Cortex of kidney (tissue), 1 donor: Measurements from ENCODE around the gene SLC38A10.

Source experiments
- DNase-seq: peaks from one replicate; lab custom pipeline; 2025; lab: John Stamatoyannopoulos, UW

The SLC38A10 gene

GRCh38 chr17:81331527-81332043 lies 36.5 kb upstream of the SLC38A10 start:
- no peak for DNase-seq

DNA sequence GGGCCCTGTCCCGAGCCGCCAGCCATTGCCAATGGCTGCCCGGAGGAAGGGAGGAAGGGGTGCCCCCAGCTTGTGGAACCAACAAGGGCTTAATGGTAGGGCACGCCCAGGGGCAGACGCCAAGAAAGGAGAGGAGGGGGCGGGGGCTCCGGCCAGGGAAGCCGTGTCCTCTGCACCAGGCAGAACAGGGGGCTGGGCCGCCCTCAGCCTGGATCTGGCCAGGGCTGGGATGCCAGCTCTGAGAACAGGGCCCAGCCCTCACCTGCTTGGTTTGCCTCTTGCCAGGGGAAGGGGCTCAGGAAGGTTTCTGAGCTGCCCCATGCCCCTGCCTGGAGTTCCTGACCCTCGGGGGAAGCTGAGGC lies 35.8 kb upstream of the SLC38A10 start:
- DNase-seq: no peak

DNA sequence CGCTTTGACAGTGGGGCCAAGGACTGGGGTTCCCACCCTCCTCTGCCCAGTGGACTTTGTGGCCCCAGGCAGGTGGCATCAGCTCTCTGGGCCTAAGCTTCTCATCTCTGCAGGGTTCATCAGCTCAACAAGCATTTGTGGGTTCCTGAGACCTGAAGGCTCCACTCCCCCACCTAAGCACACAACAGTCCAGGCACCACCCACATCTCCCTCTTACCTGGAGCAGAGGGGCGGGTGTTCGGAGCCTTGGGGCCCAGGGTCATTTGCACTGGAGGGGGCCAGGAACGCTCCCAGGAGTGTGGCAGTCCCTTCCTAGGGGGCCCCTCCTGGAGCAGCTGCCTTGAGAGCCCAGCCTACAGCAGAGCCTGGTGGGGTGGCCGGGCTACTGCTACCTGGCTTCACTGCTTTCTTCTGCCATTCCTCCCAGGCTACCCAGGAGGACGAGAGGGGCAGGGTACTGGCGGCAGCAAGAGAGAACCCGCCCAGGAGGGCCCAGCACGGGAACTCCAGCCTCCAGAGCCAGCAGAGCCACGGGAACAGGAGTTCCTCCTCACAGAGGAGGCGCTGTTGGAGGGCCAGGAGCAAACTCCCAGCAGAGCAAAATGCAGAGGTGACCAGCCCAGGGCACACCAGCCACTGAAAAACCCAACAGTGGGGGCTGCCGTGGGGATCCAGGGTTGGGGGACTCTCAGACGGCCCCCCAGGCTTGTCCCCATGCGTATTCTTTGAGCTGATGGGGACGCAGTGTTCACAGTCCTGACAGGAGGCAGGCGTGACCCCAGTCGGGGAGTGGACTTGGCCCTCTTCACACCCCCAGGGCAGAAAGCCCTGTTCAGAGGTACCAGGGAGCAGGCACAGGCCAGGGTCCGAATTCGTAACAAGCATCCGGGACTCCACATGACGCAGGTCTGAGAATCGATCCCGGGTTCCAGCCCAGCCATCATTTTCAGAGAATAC lies 35.1 kb upstream of the SLC38A10 start:
- DNase-seq: no peak

DNA sequence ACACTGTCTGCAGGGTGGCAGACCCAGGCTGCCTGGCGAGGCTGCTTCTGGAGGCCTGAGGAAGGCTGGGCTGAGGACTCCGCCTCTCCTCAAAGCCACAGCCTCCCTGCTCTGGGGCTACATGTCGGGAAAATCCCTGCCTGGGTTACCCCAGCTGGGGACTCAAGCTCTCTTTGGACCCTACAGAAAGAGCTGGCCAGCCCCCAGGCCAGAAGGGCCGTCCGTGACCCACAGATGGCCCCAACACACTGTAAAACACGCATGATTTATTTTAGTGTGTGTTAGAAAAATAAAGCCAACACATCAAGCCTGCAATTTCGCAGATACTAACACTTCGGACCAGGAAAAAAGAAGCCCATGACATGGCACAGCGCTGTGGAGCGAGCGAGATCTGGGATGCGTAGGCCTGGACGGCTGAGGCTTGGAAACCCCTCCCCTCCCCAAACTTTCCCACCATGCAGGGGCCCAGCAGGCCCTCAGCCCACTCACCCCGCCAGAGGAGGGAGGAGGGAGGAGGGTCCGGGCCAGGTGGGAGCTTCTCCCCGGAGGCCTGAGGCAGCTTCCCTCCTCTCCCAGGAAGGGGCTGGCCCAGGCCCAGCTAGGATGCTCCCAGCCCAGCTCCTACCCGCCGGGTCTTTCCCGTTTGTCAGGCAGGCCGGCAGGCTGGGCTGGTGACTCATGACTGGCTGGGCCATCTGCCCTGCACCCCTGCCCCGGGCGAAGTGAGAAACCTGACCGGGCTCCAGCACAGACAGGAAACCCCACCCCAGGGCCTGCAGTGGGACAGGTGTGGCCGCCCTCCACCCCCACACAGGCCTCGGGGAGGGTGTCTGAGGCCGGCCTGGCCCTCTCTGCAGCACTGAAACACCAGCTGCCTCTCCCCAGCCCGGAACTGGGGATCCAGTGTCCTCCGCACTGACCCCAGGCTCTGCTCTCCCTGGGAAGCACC lies 34.1 kb upstream of the SLC38A10 start:
- no peak for DNase-seq

GRCh38 chr17:81328489-81328888 lies 33.4 kb upstream of the SLC38A10 start:
- no peak for DNase-seq

DNA sequence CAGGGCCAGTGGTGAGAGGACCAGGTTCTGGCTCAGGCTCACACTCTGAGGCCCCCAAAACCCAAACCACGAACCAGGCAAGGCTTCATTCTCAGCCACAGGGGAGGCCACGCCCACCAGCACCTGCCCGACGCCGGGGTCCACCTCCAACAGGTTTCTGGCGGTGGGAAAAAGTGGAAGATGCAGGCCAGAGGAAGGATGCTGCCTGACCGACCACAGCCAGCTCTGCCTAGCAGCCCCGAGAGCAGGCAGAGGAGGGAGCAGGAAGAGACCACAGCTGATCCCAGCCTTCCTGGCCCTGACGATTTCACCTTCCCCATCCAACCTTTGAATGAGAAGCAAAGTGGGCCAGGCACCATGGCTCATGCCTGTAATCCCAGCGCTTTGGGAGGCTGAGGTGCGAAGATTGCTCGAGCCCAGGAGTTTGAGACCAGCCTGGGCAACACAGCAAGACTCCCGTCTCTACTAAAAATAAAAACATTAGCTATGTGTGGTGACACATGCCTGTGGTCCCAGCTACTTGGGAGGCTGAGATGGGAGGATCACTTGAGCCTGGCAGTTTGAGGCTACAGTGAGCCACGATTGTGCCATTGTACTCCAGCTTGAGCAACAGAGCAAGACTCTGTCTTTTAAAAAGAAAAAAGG lies 30.7 kb upstream of the SLC38A10 start:
- no peak for DNase-seq

DNA sequence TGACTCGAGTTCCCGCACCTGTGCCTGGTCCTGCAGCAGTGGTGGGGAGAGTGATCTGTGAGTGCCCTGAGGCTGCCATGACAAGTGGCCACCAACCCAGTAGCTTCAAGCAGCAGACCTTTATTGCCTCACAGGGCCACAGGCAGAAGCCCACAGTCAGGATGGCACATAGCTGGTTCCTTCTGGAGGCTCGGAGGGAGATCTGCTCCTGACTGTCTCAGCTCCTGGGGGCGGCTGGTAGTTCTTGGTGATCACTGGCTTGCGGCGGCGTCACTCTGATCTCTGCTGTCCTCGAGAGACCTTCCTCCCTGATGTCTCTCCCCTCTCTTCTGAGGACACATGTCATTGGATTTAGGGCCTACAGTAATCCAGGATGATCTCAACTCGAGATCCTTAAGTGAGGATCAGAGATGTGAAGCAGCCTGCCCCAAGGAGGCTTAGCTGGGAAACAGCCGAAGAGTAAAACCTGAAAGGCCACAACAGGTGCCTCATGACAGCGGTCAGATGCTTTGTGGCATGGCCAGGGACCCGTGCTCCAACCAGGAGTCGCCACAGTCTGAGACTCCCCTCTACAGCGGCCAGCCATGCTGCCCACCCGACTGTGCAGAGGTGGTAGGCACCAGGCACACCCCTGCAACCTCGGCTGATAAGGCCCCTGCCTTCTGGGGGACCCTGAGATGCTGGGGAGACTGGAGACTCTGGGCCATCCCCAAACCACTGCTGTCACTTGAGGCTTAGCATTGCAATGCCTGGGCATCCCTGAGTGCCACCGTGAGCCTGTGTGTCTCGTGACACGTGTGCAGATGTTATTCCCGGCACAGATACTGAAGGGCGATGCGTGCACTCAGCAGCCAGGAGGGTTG lies 30.0 kb upstream of the SLC38A10 start:
- no peak for DNase-seq

DNA sequence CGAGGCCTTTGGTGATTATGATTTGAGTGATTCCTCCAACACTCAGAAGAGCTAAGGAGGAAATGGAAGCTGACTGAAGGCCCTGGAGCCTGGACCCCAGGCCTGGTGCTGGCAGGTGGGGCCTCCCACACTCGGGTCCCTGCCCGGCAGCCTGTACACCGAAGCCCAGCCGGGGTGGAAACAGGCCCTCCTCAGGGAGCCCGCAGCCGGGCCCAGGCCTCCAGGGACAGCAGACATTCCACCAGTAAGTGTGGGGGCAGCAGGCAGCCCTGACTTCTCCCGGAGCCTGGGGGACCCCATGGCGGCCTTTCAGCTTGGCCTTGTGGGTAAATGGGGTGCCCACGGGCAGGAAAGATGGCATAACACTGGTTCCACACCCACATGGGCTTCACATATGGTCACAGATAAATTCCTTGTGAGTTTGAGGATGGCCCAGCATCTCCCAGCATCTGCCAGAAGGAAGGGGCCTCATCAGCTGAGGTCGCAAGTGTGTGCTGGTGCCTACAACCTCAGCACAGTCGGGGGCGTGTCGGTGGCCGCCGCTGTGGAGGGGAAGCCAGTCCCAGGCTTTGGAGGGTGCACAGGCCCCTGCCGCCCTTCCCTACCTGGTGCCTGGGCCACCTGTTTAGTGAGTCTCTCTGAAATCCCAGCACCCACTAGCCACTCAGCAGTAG lies 29.2 kb upstream of the SLC38A10 start:
- no peak for DNase-seq

- DNase-seq: no peak
Observed at GRCh38 chr17:81323411-81323868, 28.3 kb upstream of the SLC38A10 start.

DNA sequence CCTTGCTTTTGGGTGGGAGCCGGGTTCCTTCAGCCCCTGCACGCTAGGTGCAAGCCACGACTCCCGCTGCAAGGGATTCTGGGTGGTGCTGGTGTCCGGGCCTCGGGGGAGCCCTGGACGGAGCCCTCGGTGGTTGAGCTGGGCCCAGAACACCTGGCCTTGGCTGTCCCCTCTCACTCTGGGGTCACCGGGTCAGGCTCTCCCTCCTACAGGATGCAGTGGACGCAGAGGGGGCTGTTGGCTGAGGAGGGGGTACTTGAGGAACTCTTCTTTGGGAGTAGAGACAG lies 27.9 kb upstream of the SLC38A10 start:
- no peak for DNase-seq

- DNase-seq: no peak
Observed at GRCh38 chr17:81322271-81323082, 27.4 kb upstream of the SLC38A10 start.

DNA sequence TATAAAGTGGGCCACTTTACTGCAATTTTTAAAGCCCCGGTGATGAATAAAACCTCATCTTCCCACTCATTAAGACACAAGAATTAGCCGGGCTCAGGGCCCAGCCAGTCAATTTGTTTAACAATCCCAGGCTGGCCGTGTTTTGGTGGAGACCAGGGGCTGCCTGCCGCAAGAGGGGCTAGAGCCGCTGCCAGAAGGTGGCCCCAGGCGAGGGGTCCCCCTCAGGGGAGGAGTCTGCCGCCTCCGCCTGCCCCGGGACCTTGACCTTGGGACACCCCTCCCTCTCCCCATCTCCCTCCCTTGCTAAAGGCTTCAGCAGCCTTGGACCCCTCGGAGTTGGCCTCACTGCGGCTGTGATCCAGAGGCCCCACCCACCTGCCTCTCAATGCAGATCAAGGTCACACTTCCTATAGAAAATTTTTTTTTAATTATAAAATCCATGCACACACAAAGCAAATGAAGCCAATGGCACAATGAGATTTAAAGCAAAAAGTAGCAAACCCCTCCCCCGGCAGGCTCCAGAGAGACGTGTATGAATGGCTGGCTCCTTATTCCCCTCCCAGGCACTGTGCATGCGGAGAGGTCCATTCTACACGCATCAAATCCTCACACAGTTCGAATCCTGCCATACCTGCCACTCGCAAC lies 23.0 kb upstream of the SLC38A10 start:
- DNase-seq: no peak

DNA sequence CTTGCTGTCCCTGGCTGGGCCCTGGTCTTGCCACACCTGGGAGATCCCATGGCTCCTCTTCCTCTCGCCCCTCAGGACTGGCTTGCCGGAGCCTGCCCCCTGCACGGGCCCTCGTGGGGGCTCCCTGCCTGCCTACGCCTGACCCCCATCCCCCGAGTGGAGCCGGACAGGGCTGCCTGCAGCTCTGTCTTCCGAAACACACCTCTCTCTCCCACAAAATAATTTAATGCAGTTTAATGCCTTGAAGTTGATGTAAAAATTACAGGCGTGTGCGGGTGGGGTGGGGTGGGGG lies 22.4 kb upstream of the SLC38A10 start:
- DNase-seq: no peak

- DNase-seq: no peak
Observed at GRCh38 chr17:81315885-81316391, 20.8 kb upstream of the SLC38A10 start.

- DNase-seq: no peak
Observed at GRCh38 chr17:81315129-81315884, 20.2 kb upstream of the SLC38A10 start.

DNA sequence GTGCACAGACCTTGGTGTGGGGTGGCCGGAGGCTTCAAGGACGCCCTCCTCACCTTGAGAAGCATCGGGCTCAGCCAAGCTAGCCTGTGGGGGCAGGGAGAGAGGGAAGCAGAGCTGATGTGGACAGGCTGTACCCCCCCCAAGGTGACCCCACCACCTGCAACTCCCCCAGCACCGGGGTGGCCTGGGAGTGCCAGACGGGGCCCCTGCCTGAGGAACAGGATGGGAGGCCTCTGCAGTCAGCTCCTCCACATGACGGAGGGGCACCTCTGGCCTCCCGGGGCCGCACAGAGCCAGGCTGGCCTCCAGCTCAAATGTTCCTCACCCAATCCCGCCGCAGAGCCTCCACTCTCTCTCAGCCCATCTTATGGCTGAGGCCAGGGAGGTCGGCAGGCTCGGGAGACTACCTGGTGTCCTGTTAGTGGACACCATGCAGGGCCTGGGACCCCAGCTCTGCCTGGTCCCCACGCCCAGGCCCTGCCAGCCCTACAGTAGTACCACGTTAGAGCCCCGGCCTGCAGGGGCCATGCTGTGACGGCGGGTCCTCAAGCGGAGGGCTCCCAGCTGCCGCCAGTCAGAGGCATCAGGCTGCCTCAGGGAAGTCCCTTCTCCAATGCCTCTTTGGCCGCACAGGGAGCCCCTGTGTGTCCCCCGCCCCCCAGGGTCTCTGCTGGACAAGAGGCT lies 19.4 kb upstream of the SLC38A10 start:
- DNase-seq: no peak

GRCh38 chr17:81313776-81314397 lies 18.8 kb upstream of the SLC38A10 start:
- no peak for DNase-seq
